Stimulated activated CD8-positive, alpha-beta memory T cell treated with anti-CD3 and anti-CD28 coated beads, Interleukin-15, amount 100 ng/mL, for 48 hours (primary cell): ENCODE measurements around the gene R3HDM2.

Experiments
- DNase-seq, 2 donors: peaks; one replicate each; pipeline ENCODE4 v3.0.0-alpha.2; 2020; ENCODE audit warnings: low read depth in 2 of 2

Gene R3HDM2

GRCh38 chr12:57467212-57467874 lies 36.5 kb upstream of the R3HDM2 start:
- no peak for DNase-seq

DNA sequence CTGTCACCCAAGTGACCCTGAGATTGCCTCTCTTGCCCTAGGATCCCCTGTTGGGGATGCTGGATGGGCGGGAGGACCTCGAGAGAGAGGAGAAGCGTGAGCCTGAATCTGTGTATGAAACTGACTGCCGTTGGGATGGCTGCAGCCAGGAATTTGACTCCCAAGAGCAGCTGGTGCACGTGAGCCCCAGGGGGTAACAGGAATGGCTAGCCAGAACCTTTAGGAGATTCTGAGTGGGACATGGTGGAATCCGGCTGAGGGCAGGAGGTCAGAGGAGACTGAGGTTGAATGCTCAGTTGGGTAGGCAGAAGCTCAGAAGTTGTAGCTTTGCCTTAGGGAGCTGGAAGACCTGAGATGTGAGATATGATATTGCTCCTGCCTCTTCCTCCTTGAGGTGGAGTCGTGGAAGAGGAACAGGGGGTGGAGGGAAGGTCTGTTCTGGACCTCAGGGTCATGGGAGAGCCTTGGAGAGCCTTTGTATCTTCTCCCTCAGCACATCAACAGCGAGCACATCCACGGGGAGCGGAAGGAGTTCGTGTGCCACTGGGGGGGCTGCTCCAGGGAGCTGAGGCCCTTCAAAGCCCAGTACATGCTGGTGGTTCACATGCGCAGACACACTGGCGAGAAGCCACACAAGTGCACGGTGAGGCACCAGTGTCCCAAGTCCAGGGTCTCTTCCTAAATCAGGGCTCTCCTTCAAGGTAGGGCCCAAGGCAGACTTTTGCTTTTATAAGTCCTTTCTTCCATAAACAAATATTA lies 35.1 kb upstream of the R3HDM2 start:
- no peak for DNase-seq

GRCh38 chr12:57465030-57465746 lies 34.3 kb upstream of the R3HDM2 start:
- no peak for DNase-seq

- DNase-seq: no peak
Measured at GRCh38 chr12:57464569-57464968, 33.7 kb upstream of the R3HDM2 start.

DNA sequence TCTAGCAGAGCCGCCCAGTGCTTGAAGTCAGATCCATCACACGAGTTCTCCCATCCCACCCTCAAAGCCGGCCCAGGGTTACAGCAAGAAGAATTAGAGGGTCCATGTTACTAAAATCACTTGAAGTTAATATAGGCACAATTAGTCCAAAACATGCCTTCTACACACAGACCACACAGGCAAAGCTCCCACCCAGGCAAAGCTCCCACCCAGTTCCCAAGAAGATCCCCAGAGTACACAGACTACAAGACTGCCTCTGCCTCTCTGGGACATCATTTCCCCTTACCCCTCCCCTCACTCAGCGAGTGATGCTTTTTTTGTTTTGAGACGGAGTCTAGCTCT lies 32.0 kb upstream of the R3HDM2 start:
- no peak for DNase-seq

GRCh38 chr12:57462251-57462911 lies 31.5 kb upstream of the R3HDM2 start:
- peak; percentile 75 to 83 for DNase-seq

DNA sequence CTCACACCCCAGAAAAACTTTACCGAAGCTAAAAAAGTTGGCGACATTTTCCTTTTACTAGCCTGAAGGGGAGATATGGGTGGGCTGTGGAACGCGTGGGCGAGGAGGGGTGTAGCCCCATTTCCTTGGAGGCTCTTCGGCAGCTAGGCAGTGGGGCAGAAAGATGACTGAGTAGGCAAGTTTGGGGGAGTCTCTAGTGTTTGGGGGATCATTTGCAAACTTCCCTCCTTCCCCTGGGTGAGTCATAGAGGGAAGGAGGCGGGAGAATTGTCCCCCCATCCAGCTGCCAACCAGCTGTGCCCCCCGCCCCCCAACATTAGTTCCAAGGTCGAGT lies 31.0 kb upstream of the R3HDM2 start:
- no peak for DNase-seq

DNA sequence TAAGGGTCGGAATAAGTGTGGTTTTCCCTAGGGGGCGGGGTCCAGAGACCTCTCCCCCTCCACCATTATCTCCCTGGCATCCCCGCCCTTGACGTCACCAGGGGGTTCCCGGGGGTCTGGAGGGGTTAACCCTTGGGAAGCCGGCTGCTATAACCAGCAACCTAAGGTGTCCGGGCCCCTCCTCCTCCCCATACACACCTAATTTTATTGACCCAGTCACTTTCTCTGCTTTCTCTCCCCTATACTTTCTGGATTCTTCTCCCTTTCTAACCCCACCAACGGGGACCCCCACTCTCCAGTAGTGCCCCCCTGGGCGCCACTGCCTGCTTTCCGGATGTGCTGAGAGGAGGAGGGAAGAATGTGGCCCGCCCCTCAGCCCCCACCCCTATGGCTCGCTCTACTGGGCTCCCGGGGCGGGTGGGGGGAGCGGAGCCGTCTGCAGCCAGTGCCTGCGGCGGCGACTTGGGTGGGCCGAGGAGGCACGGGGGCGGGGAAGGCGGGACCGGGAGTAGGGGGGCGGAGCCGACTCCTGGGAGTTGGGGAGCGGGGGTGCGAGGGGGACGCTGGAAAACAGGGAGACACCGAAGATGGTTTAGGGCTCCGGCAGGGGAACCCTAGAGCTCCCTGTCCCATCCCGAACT lies 30.6 kb upstream of the R3HDM2 start:
- DNase-seq: no peak

- DNase-seq: no peak
Measured at GRCh38 chr12:57460841-57461275, 30.0 kb upstream of the R3HDM2 start.

GRCh38 chr12:57460468-57460784 lies 29.6 kb upstream of the R3HDM2 start:
- DNase-seq: no peak

GRCh38 chr12:57459750-57460467 lies 29.1 kb upstream of the R3HDM2 start, which contains the start of gene GLI1:
Gene GLI1, plus strand, starts transcription at chr12:57459785. Its CDS starts 3,907 bp downstream, at chr12:57463692.
- DNase-seq: no peak

- peak; percentile 89 to 92 for DNase-seq
Measured at GRCh38 chr12:57459055-57459749, 28.4 kb upstream of the R3HDM2 start.

DNA sequence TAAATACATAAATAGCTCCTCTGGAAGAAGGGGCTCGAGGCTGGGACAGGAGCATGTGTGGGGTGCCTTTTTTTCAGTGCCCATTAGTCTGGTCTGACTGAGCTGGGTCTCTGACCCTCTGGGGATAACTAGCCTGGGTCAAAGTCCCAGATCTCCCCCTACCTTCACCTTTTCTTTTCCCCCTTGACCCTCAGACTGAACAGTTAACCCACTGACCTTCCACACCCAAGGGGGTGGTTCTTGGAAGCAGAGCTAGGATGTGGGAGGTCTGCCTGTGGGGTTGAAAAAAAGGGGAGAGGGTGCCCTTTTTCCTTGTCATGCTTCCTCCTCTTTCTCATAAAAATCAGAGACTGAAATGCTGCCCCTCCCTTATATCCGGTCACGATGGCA lies 27.8 kb upstream of the R3HDM2 start:
- DNase-seq: no peak

DNA sequence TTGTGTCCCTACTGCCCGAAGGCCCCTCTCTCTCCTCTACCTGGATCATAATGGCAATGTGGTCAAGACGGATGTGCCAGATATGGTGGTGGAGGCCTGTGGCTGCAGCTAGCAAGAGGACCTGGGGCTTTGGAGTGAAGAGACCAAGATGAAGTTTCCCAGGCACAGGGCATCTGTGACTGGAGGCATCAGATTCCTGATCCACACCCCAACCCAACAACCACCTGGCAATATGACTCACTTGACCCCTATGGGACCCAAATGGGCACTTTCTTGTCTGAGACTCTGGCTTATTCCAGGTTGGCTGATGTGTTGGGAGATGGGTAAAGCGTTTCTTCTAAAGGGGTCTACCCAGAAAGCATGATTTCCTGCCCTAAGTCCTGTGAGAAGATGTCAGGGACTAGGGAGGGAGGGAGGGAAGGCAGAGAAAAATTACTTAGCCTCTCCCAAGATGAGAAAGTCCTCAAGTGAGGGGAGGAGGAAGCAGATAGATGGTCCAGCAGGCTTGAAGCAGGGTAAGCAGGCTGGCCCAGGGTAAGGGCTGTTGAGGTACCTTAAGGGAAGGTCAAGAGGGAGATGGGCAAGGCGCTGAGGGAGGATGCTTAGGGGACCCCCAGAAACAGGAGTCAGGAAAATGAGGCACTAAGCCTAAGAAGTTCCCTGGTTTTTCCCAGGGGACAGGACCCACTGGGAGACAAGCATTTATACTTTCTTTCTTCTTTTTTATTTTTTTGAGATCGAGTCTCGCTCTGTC lies 26.1 kb upstream of the R3HDM2 start:
- DNase-seq: no peak

DNA sequence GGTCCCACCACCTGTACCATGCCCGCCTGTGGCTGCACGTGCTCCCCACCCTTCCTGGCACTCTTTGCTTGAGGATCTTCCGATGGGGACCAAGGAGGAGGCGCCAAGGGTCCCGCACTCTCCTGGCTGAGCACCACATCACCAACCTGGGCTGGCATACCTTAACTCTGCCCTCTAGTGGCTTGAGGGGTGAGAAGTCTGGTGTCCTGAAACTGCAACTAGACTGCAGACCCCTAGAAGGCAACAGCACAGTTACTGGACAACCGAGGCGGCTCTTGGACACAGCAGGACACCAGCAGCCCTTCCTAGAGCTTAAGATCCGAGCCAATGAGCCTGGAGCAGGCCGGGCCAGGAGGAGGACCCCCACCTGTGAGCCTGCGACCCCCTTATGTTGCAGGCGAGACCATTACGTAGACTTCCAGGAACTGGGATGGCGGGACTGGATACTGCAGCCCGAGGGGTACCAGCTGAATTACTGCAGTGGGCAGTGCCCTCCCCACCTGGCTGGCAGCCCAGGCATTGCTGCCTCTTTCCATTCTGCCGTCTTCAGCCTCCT lies 25.4 kb upstream of the R3HDM2 start:
- no peak for DNase-seq

DNA sequence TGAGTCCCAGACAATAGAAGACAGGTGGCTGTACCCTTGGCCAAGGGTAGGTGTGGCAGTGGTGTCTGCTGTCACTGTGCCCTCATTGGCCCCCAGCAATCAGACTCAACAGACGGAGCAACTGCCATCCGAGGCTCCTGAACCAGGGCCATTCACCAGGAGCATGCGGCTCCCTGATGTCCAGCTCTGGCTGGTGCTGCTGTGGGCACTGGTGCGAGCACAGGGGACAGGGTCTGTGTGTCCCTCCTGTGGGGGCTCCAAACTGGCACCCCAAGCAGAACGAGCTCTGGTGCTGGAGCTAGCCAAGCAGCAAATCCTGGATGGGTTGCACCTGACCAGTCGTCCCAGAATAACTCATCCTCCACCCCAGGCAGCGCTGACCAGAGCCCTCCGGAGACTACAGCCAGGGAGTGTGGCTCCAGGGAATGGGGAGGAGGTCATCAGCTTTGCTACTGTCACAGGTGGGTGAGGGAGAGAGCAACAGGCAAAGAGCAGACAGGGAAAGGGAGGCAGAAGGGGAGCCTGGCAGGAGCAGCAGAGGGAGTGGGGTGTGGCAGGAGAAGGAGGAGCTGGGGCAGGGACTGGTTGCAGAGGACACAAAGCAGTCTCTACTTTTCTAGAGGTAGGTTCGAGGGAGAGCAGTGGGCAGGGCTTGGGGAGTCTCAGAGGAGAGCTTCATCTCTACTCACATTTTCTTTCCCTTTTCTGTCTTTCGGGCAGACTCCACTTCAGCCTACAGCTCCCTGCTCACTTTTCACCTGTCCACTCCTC lies 24.7 kb upstream of the R3HDM2 start:
- DNase-seq: no peak

DNA sequence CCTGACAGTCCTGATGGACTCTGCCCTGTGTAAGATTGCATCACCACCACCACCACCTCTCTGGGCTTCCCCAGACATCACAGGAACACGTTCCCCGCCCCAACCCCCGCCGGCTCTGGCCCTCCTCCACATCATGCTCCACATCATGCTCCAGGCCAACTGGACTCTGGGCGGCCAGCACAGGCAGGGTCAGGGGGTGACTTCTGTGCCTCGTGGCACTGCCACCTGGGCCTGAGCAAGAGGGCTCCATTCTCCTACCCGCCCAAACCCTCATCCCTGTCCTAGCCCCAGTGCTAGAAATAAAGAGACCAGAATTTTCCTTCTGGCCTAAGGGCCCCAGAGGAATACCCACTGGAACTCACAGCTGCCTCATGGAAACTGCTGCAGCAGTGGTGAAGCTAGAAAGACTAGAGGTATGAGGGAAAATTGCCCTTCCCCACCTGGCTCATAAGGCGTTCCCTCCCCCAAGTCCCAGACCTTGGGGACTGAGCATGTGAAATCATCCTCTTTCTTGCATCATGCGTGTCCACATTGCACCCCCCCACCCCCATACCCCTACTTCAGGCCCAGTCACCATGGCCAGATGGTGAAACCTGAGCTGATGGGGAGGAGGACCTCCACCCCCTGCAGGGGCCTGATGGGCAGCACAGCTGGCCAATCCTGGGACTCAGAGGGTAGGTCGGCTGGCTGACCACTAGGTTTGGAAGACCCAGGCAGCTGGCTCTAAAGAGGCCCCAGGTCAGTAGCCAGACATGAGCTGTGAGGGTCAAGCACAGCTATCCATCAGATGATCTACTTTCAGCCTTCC lies 23.9 kb upstream of the R3HDM2 start, which contains the start of gene INHBE:
TSS of gene INHBE (plus strand) at position 742 of the 808 bp plus-strand sequence. CDS start 230 bp downstream, outside the sequence.
- DNase-seq: no peak

DNA sequence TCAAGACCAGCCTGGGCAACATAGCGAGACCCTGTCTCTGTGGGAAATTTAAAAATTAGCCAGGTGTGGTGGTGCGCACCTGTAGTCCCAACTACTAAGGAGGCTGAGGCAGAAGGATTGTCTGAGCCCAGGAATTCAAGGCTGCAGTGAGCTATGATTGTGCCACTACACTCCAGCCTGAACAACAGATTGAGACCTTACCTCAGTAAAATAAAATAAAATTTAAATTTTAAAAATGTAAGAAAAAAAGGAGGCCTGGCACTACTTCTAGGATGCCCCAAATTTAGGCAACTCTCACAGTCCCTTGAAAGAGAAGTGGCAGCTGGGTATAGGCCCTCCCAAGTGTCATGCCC lies 23.3 kb upstream of the R3HDM2 start:
- DNase-seq: no peak
